ENCODE results near the gene SPATA21. TPM values are rescaled to one million over a fixed set of nuclear protein-coding genes. Genes with fewer than 3 reads are reported as not detected.
A peak's percentile ranks its signal among the peaks of the same experiment; 100 is the strongest.

Gene SPATA21
- total RNA-seq, 1 donor from 2014 or later = not detected

GRCh38 chr1:16376971-16377370 is 60.3 kb downstream of the SPATA21 start:
- peak overlapping the region; percentile 66 for H3K27ac Mint-ChIP-seq (ENCODE audit: unreplicated experiment)
- H3K36me3 Mint-ChIP-seq (ENCODE audit: low read depth, unreplicated experiment) = peaks cover 9% of the 10 kb centered on the region
- no peak for DNase-seq (ENCODE audit: low spot score)
- peaks cover 6% of the 10 kb centered on the region for H3K27me3 Mint-ChIP-seq (ENCODE audit: unreplicated experiment)
- no peaks in the 10 kb centered on the region for H3K9me3 Mint-ChIP-seq (ENCODE audit: unreplicated experiment)
- peaks cover 18% of the 10 kb centered on the region for H3K4me1 Mint-ChIP-seq (ENCODE audit: unreplicated experiment)
- TF ChIP-seq, protein P1, sequence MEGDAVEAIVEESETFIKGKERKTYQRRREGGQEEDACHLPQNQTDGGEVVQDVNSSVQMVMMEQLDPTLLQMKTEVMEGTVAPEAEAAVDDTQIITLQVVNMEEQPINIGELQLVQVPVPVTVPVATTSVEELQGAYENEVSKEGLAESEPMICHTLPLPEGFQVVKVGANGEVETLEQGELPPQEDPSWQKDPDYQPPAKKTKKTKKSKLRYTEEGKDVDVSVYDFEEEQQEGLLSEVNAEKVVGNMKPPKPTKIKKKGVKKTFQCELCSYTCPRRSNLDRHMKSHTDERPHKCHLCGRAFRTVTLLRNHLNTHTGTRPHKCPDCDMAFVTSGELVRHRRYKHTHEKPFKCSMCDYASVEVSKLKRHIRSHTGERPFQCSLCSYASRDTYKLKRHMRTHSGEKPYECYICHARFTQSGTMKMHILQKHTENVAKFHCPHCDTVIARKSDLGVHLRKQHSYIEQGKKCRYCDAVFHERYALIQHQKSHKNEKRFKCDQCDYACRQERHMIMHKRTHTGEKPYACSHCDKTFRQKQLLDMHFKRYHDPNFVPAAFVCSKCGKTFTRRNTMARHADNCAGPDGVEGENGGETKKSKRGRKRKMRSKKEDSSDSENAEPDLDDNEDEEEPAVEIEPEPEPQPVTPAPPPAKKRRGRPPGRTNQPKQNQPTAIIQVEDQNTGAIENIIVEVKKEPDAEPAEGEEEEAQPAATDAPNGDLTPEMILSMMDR (IDR thresholded peaks at IDR 0.05; ENCODE audit: unreplicated experiment) = no peak
- H3K4me3 Mint-ChIP-seq (ENCODE audit: unreplicated experiment) = no peak overlapping the region

DNA sequence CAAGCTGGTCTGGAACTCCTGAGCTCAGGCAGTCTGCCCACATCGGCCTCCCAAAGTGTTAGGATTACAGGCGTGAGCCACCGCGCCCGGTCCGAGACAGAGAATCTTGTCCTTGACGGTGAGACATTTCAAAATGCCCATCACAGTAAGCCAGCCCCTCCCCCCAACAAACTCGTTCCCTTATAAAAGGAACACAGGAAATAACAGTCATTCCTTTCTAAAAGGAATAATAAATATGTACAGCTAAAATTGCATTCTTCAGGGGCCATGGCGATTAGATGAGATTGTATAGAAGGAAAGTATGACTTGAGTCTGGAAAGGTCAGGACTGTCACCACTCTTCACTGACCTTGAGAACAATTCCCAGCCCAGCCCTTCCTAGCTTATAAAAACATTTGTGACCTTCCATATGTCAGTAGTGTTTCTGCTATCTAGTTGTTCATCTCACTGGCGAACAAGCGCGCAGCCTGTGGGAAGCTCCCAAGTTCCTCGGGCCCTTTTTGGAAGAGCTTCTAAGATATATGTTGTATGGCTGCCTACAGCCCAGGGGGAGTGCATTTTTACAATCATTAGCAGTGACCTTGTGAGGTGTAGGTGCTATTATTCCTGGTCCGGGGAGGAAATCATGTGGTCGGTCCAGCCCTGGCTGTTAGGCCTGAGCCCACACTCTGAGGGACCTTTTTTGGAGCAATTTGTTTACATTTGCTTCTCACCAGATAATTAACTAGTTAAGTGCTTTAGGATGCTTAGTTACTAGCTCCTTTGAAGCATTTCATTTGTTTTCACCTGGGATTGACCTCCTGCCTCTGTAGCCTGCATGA is 61.5 kb downstream of the SPATA21 start:
- peak overlapping the region; percentile 50 for H3K27ac Mint-ChIP-seq (ENCODE audit: unreplicated experiment)
- DNase-seq (ENCODE audit: low spot score) = no peak
- no peaks in the 10 kb centered on the region for H3K9me3 Mint-ChIP-seq (ENCODE audit: unreplicated experiment)
- peaks cover 6% of the 10 kb centered on the region for H3K27me3 Mint-ChIP-seq (ENCODE audit: unreplicated experiment)
- peaks cover 24% of the 10 kb centered on the region for H3K4me1 Mint-ChIP-seq (ENCODE audit: unreplicated experiment)
- no peak overlapping the region for H3K4me3 Mint-ChIP-seq (ENCODE audit: unreplicated experiment)
- TF ChIP-seq, protein P1 (IDR thresholded peaks at IDR 0.05; ENCODE audit: unreplicated experiment) = no peak
- peaks cover 6% of the 10 kb centered on the region for H3K36me3 Mint-ChIP-seq (ENCODE audit: low read depth, unreplicated experiment)

DNA sequence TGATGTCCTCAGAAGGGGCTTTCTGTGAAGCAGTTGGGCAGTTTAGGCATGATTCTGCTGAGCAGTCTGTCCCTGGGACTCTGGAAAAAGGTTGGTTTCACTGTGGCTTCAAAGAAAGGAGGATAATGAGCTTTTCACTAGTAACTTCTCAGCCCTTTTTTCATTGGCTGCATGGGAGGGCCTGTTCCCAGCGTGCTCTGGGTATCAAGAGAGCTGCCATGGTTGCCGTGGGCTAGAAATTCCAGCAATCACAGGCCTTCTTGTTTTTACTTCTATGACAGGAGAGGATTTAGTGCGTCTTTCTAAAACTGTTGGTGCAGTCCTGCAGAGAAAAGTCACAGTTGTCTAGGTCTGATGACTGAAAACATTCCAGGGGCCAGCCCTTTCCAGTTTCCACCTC is 63.0 kb downstream of the SPATA21 start:
- TF ChIP-seq, protein P1 (IDR thresholded peaks at IDR 0.05; ENCODE audit: unreplicated experiment) = no peak
- DNase-seq (ENCODE audit: low spot score) = no peak
- H3K27ac Mint-ChIP-seq (ENCODE audit: unreplicated experiment) = peak overlapping the region; percentile 36
- peaks cover 26% of the 10 kb centered on the region for H3K4me1 Mint-ChIP-seq (ENCODE audit: unreplicated experiment)
- peaks cover 6% of the 10 kb centered on the region for H3K27me3 Mint-ChIP-seq (ENCODE audit: unreplicated experiment)
- H3K4me3 Mint-ChIP-seq (ENCODE audit: unreplicated experiment) = no peak overlapping the region
- peaks cover 6% of the 10 kb centered on the region for H3K36me3 Mint-ChIP-seq (ENCODE audit: low read depth, unreplicated experiment)
- H3K9me3 Mint-ChIP-seq (ENCODE audit: unreplicated experiment) = no peaks in the 10 kb centered on the region

DNA sequence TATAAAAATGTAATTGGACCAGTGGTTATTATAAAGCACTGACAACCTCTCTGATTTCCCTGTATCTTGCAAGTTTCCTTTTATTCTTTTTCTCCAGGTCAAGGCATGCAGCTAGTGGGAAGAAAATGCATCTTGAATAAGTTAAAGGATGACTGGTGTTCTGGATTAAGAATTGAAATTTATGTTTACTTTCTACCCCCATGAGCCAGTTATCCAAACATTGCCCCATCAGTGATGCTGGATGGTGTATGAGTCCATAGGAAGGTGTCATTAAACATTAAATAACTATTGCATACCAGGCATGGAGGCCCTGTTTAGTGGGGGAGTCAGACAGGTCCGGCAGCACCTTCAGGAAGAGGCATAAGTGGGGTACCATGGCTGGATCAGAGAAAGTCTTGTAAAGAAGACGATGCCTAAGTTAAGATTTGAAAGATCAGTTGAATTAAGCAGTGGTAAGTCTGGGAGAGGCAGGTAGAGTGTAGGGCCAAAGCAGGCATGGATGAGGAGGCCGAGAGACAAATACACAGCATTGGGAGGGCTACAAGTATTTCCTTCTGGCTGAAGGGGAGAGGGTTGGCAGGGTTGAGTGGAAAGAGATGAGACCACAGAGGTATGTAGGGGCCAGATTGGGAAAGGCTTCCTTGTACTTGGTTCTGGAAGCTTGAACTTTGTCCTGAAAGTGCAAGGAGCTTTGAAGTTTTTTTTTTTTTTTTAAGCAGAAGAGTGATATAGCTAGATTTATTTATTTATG is 64.5 kb downstream of the SPATA21 start:
- no peak for DNase-seq (ENCODE audit: low spot score)
- H3K27ac Mint-ChIP-seq (ENCODE audit: unreplicated experiment) = peak overlapping the region; percentile 74
- H3K4me1 Mint-ChIP-seq (ENCODE audit: unreplicated experiment) = peaks cover 40% of the 10 kb centered on the region
- TF ChIP-seq, protein P1 (IDR thresholded peaks at IDR 0.05; ENCODE audit: unreplicated experiment) = no peak
- peaks cover 9% of the 10 kb centered on the region for H3K27me3 Mint-ChIP-seq (ENCODE audit: unreplicated experiment)
- no peaks in the 10 kb centered on the region for H3K9me3 Mint-ChIP-seq (ENCODE audit: unreplicated experiment)
- H3K4me3 Mint-ChIP-seq (ENCODE audit: unreplicated experiment) = no peak overlapping the region
- peaks cover 10% of the 10 kb centered on the region for H3K36me3 Mint-ChIP-seq (ENCODE audit: low read depth, unreplicated experiment)

GRCh38 chr1:16371725-16372124 is 65.5 kb downstream of the SPATA21 start:
- H3K4me3 Mint-ChIP-seq (ENCODE audit: unreplicated experiment) = no peak overlapping the region
- TF ChIP-seq, protein P1 (IDR thresholded peaks at IDR 0.05; ENCODE audit: unreplicated experiment) = no peak
- no peaks in the 10 kb centered on the region for H3K9me3 Mint-ChIP-seq (ENCODE audit: unreplicated experiment)
- H3K27ac Mint-ChIP-seq (ENCODE audit: unreplicated experiment) = peak overlapping the region; percentile 74
- no peak for DNase-seq (ENCODE audit: low spot score)
- peaks cover 13% of the 10 kb centered on the region for H3K36me3 Mint-ChIP-seq (ENCODE audit: low read depth, unreplicated experiment)
- H3K4me1 Mint-ChIP-seq (ENCODE audit: unreplicated experiment) = peaks cover 42% of the 10 kb centered on the region
- H3K27me3 Mint-ChIP-seq (ENCODE audit: unreplicated experiment) = peaks cover 4% of the 10 kb centered on the region

Measured in endothelial cell (in vitro differentiated cells).